ENCODE measurements around the gene SEMA3B. TPM values are rescaled to one million over a fixed set of nuclear protein-coding genes. Genes with fewer than 3 reads are reported as not detected.

Gene SEMA3B
- total and polyA plus RNA-seq, 4 donors, result 19.1 to 139 (median 64.3) TPM

- H3K27me3 ChIP-seq (ENCODE audit: control insufficient read depth, insufficient read depth, low read length), result no peaks in the 10 kb centered on the region
- H3K9me3 ChIP-seq (ENCODE audit: control insufficient read depth, insufficient read depth, low read length), result no peaks in the 10 kb centered on the region
- peaks cover 63% of the 10 kb centered on the region for H3K36me3 ChIP-seq (ENCODE audit: control insufficient read depth, insufficient read depth, low read length)
- peaks cover 57% of the 10 kb centered on the region for H3K4me1 ChIP-seq (ENCODE audit: control insufficient read depth, insufficient read depth, low read length)
- H3K27ac ChIP-seq (ENCODE audit: low read depth, low read length), result no peak overlapping the region
- WGBS (ENCODE audit: insufficient coverage), result 94% methylated on average over 11 of the region's 11 CpGs
- no peak for DNase-seq (ENCODE audit: low read depth in 4 of 6, low spot score in 6 of 6)
- H3K4me3 ChIP-seq (ENCODE audit: low read depth, low read length), result no peak overlapping the region
Measured at GRCh38 chr3:50318163-50318562, 49.2 kb downstream of the SEMA3B start.

GRCh38 chr3:50318615-50319014 lies 49.7 kb downstream of the SEMA3B start:
- Histone ChIP-seq H3K4me1 (ENCODE audit: control insufficient read depth, insufficient read depth, low read length) (peaks cover 62% of the 10 kb centered on the region), H3K4me3 (ENCODE audit: low read depth, low read length) (no peak overlapping the region), H3K9me3 (ENCODE audit: control insufficient read depth, insufficient read depth, low read length) (no peaks in the 10 kb centered on the region), H3K36me3 (ENCODE audit: control insufficient read depth, insufficient read depth, low read length) (peaks cover 67% of the 10 kb centered on the region), H3K27ac (ENCODE audit: low read depth, low read length) (no peak overlapping the region), H3K27me3 (ENCODE audit: control insufficient read depth, insufficient read depth, low read length) (no peaks in the 10 kb centered on the region)
- WGBS (ENCODE audit: insufficient coverage), result 96% methylated on average over 9 of the region's 10 CpGs
- no peak for DNase-seq (ENCODE audit: low read depth in 4 of 6, low spot score in 6 of 6)

GRCh38 chr3:50319181-50319893 lies 50.4 kb downstream of the SEMA3B start:
- H3K27ac ChIP-seq (ENCODE audit: low read depth, low read length), result no peak overlapping the region
- no peaks in the 10 kb centered on the region for H3K27me3 ChIP-seq (ENCODE audit: control insufficient read depth, insufficient read depth, low read length)
- DNase-seq (ENCODE audit: low read depth in 4 of 6, low spot score in 6 of 6), result no peak
- no peaks in the 10 kb centered on the region for H3K9me3 ChIP-seq (ENCODE audit: control insufficient read depth, insufficient read depth, low read length)
- H3K36me3 ChIP-seq (ENCODE audit: control insufficient read depth, insufficient read depth, low read length), result peaks cover 71% of the 10 kb centered on the region
- no peak overlapping the region for H3K4me3 ChIP-seq (ENCODE audit: low read depth, low read length)
- H3K4me1 ChIP-seq (ENCODE audit: control insufficient read depth, insufficient read depth, low read length), result peaks cover 69% of the 10 kb centered on the region
- 88% methylated on average over 15 of the region's 16 CpGs for WGBS (ENCODE audit: insufficient coverage)

GRCh38 chr3:50319894-50320625 lies 51.1 kb downstream of the SEMA3B start:
- Histone ChIP-seq H3K4me1 (ENCODE audit: control insufficient read depth, insufficient read depth, low read length) (peaks cover 73% of the 10 kb centered on the region), H3K9me3 (ENCODE audit: control insufficient read depth, insufficient read depth, low read length) (no peaks in the 10 kb centered on the region), H3K27ac (ENCODE audit: low read depth, low read length) (peak overlapping the region; percentile 91), H3K27me3 (ENCODE audit: control insufficient read depth, insufficient read depth, low read length) (no peaks in the 10 kb centered on the region), H3K36me3 (ENCODE audit: control insufficient read depth, insufficient read depth, low read length) (peaks cover 68% of the 10 kb centered on the region), H3K4me3 (ENCODE audit: low read depth, low read length) (peak overlapping the region; percentile 89)
- no peak for DNase-seq (ENCODE audit: low read depth in 4 of 6, low spot score in 6 of 6)
- 82% methylated on average over 26 of the region's 29 CpGs for WGBS (ENCODE audit: insufficient coverage)

GRCh38 chr3:50320853-50321335 lies 51.9 kb downstream of the SEMA3B start:
- H3K27me3 ChIP-seq (ENCODE audit: control insufficient read depth, insufficient read depth, low read length), result no peaks in the 10 kb centered on the region
- peak in 5 of 6 donors; percentile 67 to 95 (median 79) for DNase-seq (ENCODE audit: low read depth in 4 of 6, low spot score in 6 of 6)
- peaks cover 68% of the 10 kb centered on the region for H3K36me3 ChIP-seq (ENCODE audit: control insufficient read depth, insufficient read depth, low read length)
- H3K9me3 ChIP-seq (ENCODE audit: control insufficient read depth, insufficient read depth, low read length), result no peaks in the 10 kb centered on the region
- peak overlapping the region; percentile 91 for H3K27ac ChIP-seq (ENCODE audit: low read depth, low read length)
- WGBS (ENCODE audit: insufficient coverage), result 0% methylated on average over 45 of the region's 45 CpGs
- peaks cover 73% of the 10 kb centered on the region for H3K4me1 ChIP-seq (ENCODE audit: control insufficient read depth, insufficient read depth, low read length)
- H3K4me3 ChIP-seq (ENCODE audit: low read depth, low read length), result peak overlapping the region; percentile 89

- peak overlapping the region; percentile 89 for H3K4me3 ChIP-seq (ENCODE audit: low read depth, low read length)
- H3K36me3 ChIP-seq (ENCODE audit: control insufficient read depth, insufficient read depth, low read length), result peaks cover 68% of the 10 kb centered on the region
- peak overlapping the region; percentile 96 for H3K27ac ChIP-seq (ENCODE audit: low read depth, low read length)
- WGBS (ENCODE audit: insufficient coverage), result under 1% methylated on average over 57 of the region's 59 CpGs
- peak; percentile 76 to 97 (median 83) for DNase-seq (ENCODE audit: low read depth in 4 of 6, low spot score in 6 of 6)
- H3K4me1 ChIP-seq (ENCODE audit: control insufficient read depth, insufficient read depth, low read length), result peaks cover 73% of the 10 kb centered on the region
- H3K9me3 ChIP-seq (ENCODE audit: control insufficient read depth, insufficient read depth, low read length), result no peaks in the 10 kb centered on the region
- H3K27me3 ChIP-seq (ENCODE audit: control insufficient read depth, insufficient read depth, low read length), result no peaks in the 10 kb centered on the region
Measured at GRCh38 chr3:50321336-50322114, 52.6 kb downstream of the SEMA3B start.

- peak overlapping the region; percentile 89 for H3K4me3 ChIP-seq (ENCODE audit: low read depth, low read length)
- H3K27ac ChIP-seq (ENCODE audit: low read depth, low read length), result peak overlapping the region; percentile 96
- H3K4me1 ChIP-seq (ENCODE audit: control insufficient read depth, insufficient read depth, low read length), result peaks cover 74% of the 10 kb centered on the region
- H3K36me3 ChIP-seq (ENCODE audit: control insufficient read depth, insufficient read depth, low read length), result peaks cover 67% of the 10 kb centered on the region
- no peaks in the 10 kb centered on the region for H3K9me3 ChIP-seq (ENCODE audit: control insufficient read depth, insufficient read depth, low read length)
- no peaks in the 10 kb centered on the region for H3K27me3 ChIP-seq (ENCODE audit: control insufficient read depth, insufficient read depth, low read length)
- DNase-seq (ENCODE audit: low read depth in 4 of 6, low spot score in 6 of 6), result no peak
- 8% methylated on average over 14 of the region's 14 CpGs for WGBS (ENCODE audit: insufficient coverage)
Measured at GRCh38 chr3:50322115-50322385, 53.1 kb downstream of the SEMA3B start.

GRCh38 chr3:50322386-50323091 lies 53.6 kb downstream of the SEMA3B start, which contains the start of gene HYAL2:
Gene HYAL2, minus strand, starts transcription at chr3:50322745. Its CDS starts 2,256 bp downstream, at chr3:50320489.
- peaks cover 62% of the 10 kb centered on the region for H3K36me3 ChIP-seq (ENCODE audit: control insufficient read depth, insufficient read depth, low read length)
- DNase-seq (ENCODE audit: low read depth in 4 of 6, low spot score in 6 of 6), result no peak
- H3K27me3 ChIP-seq (ENCODE audit: control insufficient read depth, insufficient read depth, low read length), result no peaks in the 10 kb centered on the region
- WGBS (ENCODE audit: insufficient coverage), result 34% methylated on average over 27 of the region's 31 CpGs
- peaks cover 74% of the 10 kb centered on the region for H3K4me1 ChIP-seq (ENCODE audit: control insufficient read depth, insufficient read depth, low read length)
- H3K4me3 ChIP-seq (ENCODE audit: low read depth, low read length), result peak within 1 kb of the TSS; percentile 89
- peak within 1 kb of the TSS; percentile 96 for H3K27ac ChIP-seq (ENCODE audit: low read depth, low read length)
- H3K9me3 ChIP-seq (ENCODE audit: control insufficient read depth, insufficient read depth, low read length), result no peaks in the 10 kb centered on the region

- no peak for DNase-seq (ENCODE audit: low read depth in 4 of 6, low spot score in 6 of 6)
- peaks cover 71% of the 10 kb centered on the region for H3K4me1 ChIP-seq (ENCODE audit: control insufficient read depth, insufficient read depth, low read length)
- WGBS (ENCODE audit: insufficient coverage), result 44% methylated on average over 4 of the region's 4 CpGs
- H3K4me3 ChIP-seq (ENCODE audit: low read depth, low read length), result no peak overlapping the region
- H3K9me3 ChIP-seq (ENCODE audit: control insufficient read depth, insufficient read depth, low read length), result no peaks in the 10 kb centered on the region
- peak overlapping the region; percentile 96 for H3K27ac ChIP-seq (ENCODE audit: low read depth, low read length)
- H3K36me3 ChIP-seq (ENCODE audit: control insufficient read depth, insufficient read depth, low read length), result peaks cover 56% of the 10 kb centered on the region
- no peaks in the 10 kb centered on the region for H3K27me3 ChIP-seq (ENCODE audit: control insufficient read depth, insufficient read depth, low read length)
Measured at GRCh38 chr3:50323092-50323600, 54.2 kb downstream of the SEMA3B start.
